ENCODE data around the gene PRB4.
"Not testable (repeated sequence)": the region's sequence is repeated elsewhere in the genome, so short reads cannot be mapped to it uniquely, and the experiment has no call there.

The PRB4 gene

DNA sequence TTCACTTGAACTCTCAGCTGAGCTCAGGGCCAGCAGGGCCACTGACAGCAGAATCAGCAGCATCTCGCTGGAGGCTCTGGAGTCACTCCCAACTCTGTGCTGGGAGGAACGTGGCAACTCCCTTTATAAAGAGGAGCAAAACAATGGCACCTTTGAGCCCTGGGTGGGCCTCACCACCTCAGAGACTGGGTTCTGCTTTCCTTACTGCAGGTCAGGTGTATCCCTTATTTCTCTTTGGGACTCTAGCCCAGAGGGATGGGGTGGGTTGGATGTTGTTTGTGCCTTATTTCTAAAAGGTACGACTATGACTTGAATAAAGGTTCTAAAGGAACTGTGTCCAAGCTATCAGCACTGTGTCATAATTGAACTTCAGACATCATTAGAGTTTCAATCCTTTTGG is at the start of gene PRB4:
Gene PRB4, minus strand, starts transcription at position 101 of the 400 bp plus-strand sequence. Its CDS starts 38 bp downstream, at position 63.
- FAIRE-seq: no peak

DNA sequence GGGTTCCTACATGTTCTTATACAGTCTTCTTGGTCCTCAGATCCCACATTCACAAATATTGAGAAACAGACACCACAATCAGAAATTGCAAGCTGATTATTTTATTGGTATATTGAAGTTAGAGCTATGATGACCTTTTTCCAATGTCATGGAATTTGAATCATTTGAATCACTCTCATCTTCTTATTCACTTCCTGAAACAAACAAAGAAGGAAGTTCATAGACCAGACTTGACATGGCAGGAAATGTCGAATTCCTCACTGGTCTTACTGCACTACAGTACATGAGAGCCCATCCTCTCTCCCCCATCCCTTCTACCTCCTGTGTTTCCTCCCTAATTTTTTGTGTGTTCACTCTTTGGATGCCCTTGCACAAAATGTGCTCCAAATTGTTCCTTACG is 41.5 kb upstream of the PRB4 start:
- not testable (repeated sequence) for FAIRE-seq

DNA sequence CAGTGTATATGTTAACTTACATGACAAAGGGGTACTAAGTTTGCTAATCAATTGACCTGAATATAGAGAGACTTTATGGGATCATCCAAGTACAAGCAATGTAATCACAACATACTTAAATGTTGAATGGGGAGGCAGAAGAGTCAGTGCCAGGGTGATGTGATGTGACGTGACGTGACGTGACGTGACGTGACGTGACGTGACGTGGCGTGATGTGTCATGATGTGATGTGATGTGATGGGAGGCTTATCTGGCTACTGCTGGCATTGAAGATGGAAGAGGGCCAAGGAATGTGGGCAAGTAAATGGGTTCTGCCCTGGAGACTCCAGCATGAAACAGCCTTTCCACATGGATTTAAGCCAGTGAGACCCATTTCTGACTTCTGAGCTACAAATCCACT is 38.2 kb upstream of the PRB4 start:
- no peak for FAIRE-seq

DNA sequence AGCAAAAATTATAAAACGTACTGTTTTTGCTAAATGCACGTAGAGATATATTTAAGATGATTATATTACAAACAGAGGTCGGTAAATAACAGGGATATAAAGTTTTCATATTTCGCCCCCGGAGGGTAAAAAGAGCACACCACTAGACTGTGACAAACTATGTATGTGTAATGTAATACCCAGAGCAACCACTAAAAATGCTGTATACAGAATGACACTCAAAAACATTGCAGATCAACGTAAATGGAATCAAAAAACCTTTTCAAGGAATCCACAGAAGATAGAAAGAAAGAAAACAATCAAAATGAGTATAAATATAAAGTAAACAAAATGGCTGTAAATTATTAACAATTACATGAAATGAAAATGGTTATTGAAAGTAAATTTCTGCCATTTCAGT is 37.6 kb upstream of the PRB4 start:
- FAIRE-seq: peak; percentile 54

DNA sequence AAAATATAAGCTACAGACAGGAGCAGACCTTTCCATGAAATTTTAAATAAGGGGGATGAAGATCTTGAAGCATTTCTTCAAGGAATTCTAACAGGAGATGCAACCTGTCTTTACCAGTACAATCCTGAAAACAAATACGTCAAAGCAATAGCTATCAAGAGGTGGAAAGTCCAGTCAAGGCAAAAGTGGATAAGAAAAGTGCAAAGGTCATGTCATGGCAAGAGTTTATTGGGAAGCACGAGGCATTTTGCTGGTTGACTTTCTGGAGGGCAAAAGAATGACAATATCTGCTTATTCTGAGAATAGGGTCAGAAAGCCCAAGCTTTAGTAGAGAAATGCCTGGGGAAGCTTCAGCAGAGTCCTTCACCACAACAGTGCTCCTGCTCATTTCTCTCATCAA is 34.3 kb upstream of the PRB4 start:
- FAIRE-seq: no peak

DNA sequence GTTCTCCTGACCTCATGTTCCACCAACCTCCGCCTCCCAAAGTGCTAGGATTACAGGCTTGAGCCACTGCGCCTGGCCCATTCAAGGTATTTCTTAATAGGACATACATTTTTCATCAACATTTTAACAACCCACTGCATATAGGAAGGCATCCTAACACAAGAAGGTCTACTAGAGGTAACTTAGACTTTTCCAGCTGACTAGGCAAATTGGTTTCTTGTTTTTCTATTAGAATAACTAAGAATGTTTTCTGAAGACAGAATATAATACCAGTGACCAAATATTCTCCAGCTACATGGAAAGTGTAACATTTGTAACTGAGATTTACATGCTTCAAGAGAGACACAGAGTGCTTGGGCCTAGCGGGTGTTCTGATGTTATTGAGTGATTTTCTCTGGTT is 14.2 kb upstream of the PRB4 start:
- FAIRE-seq: no peak

DNA sequence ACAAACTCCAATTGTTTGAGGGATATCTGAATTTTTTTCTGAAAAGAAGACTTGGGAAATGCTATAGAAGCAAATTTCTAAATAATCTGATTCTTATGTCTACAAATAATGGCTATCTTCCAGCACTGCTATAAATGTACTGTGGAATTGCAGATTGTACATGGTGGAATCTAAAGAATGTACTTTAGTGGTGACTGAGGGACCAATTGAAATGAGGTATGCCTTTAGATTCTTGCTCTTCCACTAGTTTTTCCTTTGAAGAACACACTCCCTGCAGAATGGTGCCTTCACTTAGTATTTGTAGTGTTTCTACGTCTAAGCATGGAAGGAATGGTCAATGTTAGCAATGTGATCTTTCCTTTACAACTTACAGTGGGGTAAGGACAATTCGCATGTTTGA is 11.7 kb upstream of the PRB4 start:
- no peak for FAIRE-seq

DNA sequence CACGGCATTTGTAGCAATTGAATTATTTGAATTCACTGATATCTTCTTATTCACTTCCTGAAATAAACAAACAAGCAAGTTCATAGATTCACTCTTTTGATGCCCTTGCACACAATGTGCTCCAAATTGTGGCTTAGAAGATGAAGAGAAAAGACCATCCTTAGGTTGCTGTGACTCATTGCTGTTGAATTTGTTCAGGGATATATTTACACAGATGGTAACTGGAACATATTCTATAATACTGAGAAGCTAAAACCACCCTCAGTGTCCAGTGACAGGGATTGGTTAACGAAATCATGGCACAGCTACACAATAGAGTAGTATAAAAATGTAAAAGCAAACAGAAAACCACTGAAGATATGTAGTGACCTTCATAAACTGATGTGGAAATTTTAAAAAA is 3.1 kb downstream of the PRB4 start:
- no peak for FAIRE-seq

DNA sequence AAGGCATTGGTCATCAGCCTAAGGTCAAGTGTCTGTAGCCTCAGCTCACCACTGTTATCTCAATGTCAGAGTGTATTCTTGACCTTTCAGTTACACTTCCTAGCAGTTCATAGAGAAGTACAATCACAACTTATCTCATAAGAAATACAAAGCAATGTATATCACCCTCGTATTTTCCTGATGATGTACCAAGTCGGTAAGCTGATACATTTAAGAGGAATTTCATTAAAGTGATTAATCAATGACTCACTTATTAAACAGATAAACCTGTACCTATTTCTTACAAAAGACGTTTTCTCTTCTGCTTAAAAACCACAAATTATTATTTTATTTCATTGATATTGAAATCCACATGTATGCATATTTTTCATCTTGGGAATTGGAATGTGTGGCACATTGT is 36.8 kb downstream of the PRB4 start:
- FAIRE-seq: no peak

DNA sequence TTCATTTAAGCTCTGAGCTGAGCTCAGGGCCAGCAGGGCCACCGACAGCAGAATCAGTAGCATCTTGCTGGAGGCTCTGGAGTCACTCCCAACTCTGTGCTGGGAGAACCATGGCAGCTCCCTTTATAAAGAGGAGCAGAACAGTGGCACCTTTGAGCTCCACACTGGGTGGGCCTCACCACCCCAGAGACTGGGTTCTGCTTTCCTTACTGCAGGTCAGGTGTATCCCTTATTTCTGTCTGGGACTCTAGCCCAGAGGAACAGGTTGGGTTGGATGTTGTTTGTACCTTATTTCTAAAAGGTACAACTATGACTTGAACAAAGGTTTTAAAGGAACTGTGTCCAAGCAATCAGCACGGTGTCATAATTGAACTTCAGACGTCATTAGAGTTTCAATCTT is 40.6 kb downstream of the PRB4 start, which contains the start of gene PRB3:
Gene PRB3, minus strand, starts transcription at position 101 of the 400 bp plus-strand sequence. Its CDS starts 38 bp downstream, at position 63.
- FAIRE-seq: no peak

DNA sequence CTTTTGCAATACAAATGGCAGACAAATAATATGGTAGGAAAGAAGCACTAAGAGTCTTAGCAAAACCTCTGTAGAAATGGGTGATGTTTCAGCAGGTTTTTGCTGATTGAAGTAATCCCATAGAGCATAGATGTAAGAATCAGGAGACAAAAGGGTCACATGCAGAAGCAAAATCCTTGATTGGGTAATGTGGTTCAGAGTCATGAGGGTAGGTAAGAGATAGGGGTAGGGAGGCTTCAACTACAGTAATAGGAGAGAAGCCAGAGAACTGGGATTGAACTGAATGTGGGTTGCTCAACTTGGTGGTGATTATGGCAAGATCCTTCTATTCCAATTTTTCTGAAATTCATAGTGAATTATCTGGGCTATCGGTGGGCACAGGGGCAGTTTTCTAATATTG is 45.7 kb downstream of the PRB4 start:
- FAIRE-seq: no peak
